ENCODE measurements around the gene PITPNM2.

The PITPNM2 gene

GRCh38 chr12:123143736-123144461 lies 7.0 kb downstream of the PITPNM2 start:
- no peak for DNase-seq (ENCODE audit: low read depth)

GRCh38 chr12:123142921-123143735 lies 7.8 kb downstream of the PITPNM2 start:
- no peak for DNase-seq (ENCODE audit: low read depth)

DNA sequence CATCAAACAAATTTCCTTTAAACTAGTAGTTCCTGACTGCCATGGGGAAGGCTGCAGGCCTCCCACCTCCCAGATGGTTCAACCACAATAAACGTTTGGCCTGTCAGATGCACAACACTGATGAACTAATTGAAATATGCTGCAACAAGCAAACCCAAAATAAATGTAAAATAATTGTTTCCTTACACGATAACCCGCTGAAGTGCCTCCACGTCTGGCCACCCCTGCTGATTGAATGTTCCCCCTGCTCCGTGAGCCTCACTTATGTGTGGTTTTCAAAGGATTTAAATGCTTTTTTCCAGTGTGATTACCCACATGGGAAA lies 8.4 kb downstream of the PITPNM2 start:
- DNase-seq (ENCODE audit: low read depth), result no peak

DNA sequence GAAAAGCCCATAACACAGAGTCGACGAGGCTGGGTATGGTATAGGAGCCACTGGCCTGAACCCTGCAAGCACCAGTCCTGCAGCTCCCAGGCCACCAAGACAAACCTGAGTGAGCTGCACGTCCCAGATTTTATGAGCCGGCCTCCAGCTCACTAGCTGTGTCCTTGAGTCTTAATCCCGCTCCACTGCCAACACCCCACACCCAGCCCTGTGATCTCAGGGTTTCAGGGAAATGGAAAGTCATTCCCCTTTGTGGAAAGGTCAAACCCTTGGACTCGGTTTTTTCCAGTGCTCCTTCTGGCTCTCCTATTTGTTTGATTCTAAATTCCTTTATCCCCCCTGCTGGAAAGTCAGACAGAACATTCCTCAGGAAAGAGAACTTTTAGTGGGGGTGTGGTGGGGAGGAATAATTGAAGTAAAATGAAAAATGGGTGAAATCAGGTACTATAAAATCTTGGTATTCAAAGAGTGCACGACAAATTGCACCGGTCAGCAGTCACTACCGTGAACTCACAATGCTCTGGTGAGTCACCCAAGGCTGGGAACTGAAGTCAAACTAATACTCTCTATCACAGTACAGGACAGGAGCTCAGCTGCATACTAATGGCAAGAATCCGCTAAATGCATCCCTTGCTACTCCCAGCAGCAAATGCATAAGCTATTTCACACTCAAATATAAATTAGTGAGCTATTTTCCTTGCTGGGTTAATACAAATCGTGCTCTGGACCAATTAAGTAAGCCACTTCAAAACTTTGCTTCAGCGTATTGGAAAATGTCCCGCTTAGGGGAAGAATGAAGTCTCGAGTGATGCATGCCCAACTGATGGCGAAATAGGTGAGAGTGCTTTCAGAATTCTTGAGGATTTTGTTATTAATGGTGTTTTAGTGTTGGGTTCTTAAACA lies 9.0 kb downstream of the PITPNM2 start:
- DNase-seq (ENCODE audit: low read depth), result no peak

DNA sequence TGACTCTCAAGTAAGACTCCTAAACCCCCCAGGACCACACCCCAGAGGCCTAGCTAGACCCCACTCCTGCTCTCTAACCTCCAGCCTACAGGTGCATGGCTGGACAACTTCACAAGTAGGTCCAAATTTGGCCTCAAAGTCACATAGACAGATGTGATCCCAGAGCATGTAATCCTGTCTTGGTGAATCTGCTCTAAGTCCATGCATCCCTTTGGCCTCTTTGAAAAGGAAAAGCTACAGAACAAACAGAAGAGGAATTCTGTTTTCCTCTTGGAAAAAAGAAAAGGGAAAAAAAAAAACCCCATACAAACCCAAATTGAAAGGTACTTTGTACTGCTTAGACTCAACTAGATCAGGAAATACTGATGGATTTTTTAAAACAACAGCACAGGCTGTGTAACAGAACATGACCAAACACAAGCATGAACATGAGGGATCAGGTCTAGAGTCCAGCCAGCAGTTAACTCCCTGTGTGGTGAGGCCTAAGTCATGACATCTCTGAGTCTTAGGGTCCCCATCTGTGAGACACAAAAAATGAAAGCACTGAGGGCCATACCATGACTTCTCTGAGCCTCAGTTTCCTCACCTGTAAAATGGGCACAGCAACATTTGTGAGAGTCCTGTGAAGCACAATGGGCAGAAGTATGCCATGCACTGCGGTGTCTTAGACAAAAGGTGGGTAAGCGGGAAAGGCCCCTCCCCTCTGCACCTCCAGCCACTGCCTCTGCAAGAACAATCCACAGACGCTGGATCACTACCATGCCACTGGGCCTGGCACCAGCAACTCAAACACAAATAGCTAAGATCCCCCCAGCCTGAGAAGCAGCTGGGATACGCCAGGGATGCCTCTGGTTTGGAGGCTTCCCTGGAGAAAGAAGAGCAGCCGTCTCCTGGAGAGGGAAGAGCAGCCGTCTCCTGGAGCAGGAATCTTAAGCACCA lies 9.9 kb downstream of the PITPNM2 start:
- no peak for DNase-seq (ENCODE audit: low read depth)

- DNase-seq (ENCODE audit: low read depth), result no peak
Measured at GRCh38 chr12:123139926-123140675, 10.8 kb downstream of the PITPNM2 start.

- DNase-seq (ENCODE audit: low read depth), result no peak
Measured at GRCh38 chr12:123135688-123136087, 15.2 kb downstream of the PITPNM2 start.

DNA sequence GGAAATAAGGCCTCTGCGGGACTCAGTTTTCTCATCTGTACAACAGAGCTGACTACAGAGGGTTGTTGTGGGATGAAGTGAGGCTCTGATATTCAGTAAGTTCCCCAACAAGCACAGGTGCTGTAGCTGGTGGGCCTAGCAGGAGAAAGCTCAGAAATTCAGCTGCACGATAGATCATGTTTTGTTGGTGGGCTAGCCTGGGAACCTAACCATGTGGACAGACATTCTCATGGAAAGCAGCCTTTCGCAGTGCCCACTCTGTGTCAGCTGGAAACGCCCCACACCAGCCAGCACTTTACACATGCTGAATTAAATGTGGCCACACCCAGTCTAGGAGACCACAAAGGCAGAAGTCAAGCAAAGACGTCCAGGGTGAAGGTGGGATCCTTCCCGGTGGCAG lies 16.1 kb downstream of the PITPNM2 start:
- DNase-seq (ENCODE audit: low read depth), result no peak

DNA sequence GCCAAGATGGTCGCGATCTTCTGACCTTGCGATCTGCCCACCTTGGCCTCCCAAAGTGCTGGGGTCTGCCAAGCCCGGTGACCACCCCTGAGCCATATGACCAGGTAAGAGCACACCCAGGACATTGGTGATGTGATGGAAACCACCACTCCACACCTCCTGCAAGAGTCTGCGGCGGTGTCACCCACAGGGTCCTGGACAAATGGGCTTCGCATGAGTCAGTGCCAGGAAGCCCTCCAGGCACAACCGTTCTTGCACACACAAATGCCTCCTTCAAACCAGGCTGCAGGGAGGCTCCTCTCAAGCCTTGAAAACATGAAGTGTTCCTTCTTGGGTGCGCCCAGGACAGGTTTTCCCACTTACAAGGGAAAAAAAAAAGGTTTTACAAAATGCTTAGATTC lies 16.6 kb downstream of the PITPNM2 start:
- DNase-seq (ENCODE audit: low read depth), result no peak

- no peak for DNase-seq (ENCODE audit: low read depth)
Measured at GRCh38 chr12:123133701-123134100, 17.2 kb downstream of the PITPNM2 start.

- DNase-seq (ENCODE audit: low read depth), result no peak
Measured at GRCh38 chr12:123132951-123133619, 17.8 kb downstream of the PITPNM2 start.

GRCh38 chr12:123131879-123132402 lies 18.9 kb downstream of the PITPNM2 start:
- peak; percentile 9 for DNase-seq (ENCODE audit: low read depth)

- DNase-seq (ENCODE audit: low read depth), result no peak
Measured at GRCh38 chr12:123131291-123131832, 19.5 kb downstream of the PITPNM2 start.

DNA sequence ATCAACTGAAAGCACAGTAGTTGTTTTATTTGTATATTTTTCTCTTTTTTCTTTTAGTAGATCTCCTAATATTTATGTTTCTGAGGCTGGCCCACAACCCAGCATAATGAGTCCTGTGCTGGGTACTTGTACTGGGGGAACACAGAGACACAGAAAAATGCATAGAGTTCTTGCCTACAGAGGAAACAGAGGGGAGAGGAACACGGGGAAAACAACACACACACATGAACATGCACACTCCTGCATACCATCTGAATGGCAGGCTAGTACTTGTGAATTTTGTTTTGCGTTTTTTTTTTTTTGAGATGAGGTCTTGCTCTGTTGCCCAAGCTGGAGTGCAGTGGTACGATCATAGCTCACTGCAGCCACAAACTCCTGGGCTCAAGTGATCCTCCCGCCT lies 21.3 kb downstream of the PITPNM2 start:
- DNase-seq (ENCODE audit: low read depth), result no peak

DNA sequence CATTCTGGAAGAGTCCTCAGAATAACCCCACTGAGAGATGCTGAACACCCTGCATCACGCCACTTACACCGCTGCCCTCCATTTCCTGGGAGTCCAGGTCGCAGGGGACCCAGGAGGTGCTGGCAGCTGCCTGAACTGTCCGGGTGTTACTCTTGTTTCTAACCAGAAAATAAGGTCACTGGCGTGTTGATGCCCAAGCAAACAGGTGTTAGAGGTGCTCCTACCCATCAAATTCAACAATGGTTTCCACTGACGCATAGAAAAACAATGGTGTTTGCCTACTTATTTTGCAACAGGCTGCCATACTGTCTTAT lies 23.8 kb downstream of the PITPNM2 start:
- DNase-seq (ENCODE audit: low read depth), result no peak

- no peak for DNase-seq (ENCODE audit: low read depth)
Measured at GRCh38 chr12:123126294-123127181, 24.4 kb downstream of the PITPNM2 start.

GRCh38 chr12:123122626-123123025 lies 28.3 kb downstream of the PITPNM2 start:
- DNase-seq (ENCODE audit: low read depth), result no peak

DNA sequence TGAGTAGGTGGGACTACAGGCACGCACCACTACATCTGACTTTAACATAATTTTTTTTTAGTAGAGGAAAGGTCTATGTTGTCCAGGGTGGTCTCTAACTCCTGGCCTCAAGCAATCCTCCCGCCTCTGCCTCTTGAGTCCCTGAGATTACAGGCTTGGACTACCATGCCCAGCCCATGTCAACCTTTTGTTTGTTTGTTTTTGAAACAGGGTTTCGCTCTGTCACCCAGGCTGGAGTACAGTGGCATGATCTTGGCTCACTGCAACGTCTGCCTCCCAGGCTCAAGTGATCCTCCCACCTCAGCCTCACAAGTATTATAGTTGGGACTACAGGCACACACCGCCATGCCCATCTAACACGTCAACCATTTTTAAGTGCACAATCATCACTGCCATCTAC lies 29.2 kb downstream of the PITPNM2 start:
- no peak for DNase-seq (ENCODE audit: low read depth)
